WI38 (cell line): Measurements from ENCODE around the gene PPP1R12C.

Experiments used
- H3K4me3 ChIP-seq: 2 replicates; pipeline ENCODE4 v1.5.1; 2011; ENCODE audit warnings: low read depth, mild to moderate bottlenecking, control low read depth, low read length
- CTCF ChIP-seq: IDR thresholded peaks from 2 replicates; pipeline ENCODE4 v1.5.1; 2012; ENCODE audit warnings: low read depth, mild to moderate bottlenecking, control low read depth, low read length

Gene PPP1R12C

GRCh38 chr19:55096061-55096701, 21.3 kb downstream of the PPP1R12C start:
- no peak for TF ChIP-seq CTCF

GRCh38 chr19:55095260-55096060, 22.0 kb downstream of the PPP1R12C start:
- H3K4me3 ChIP-seq: no peak overlapping the region
- no peak for TF ChIP-seq CTCF

More at GRCh38 chr19:55096061-55096701, 21.3 kb downstream of the PPP1R12C start:
- H3K4me3 ChIP-seq: no peak overlapping the region

- TF ChIP-seq CTCF: no peak
- no peak overlapping the region for H3K4me3 ChIP-seq
Measured at GRCh38 chr19:55094456-55095259, 22.8 kb downstream of the PPP1R12C start.

GRCh38 chr19:55092423-55093318, 24.8 kb downstream of the PPP1R12C start:
- no peak overlapping the region for H3K4me3 ChIP-seq
- TF ChIP-seq CTCF: no peak

GRCh38 chr19:55091955-55092354, 25.5 kb downstream of the PPP1R12C start:
- TF ChIP-seq CTCF: no peak
- H3K4me3 ChIP-seq: no peak overlapping the region

GRCh38 chr19:55091126-55091910, 26.1 kb downstream of the PPP1R12C start:
- no peak overlapping the region for H3K4me3 ChIP-seq
- no peak for TF ChIP-seq CTCF
